B cell (primary cell): ENCODE data around the gene SLC39A7. TPM values are rescaled to one million over a fixed set of nuclear protein-coding genes. Genes with fewer than 3 reads are reported as not detected.

Experiments
- ATAC-seq: fragments of 200-7000 bp; cut with Tn5 transposase; one replicate; pipeline ENCODE4 v1.10.0; 2021; ENCODE audit warnings: low read depth, mild to moderate bottlenecking, moderate number of reproducible peaks, moderate library complexity
- CTCF ChIA-PET: fragments of 350-600 bp; sonication (Branson Sonifier 250); formaldehyde crosslinking; loops from one replicate; lab custom pipeline; 2021; ENCODE audit warnings: antibody characterized with exemption, inconsistent platforms; lab: Charles Lee
- POLR2A ChIA-PET: fragments of 350-600 bp; sonication (Branson Sonifier 250); formaldehyde crosslinking; loops from one replicate; lab custom pipeline; 2021; ENCODE audit warnings: antibody characterized with exemption; lab: Charles Lee
- DNase-seq: peaks from one replicate; pipeline ENCODE4 v3.0.0; 2013
- H2AFZ ChIP-seq: 2 replicates; pipeline ENCODE4 v1.6.1; 2012; ENCODE audit warnings: mild to moderate bottlenecking, low read depth, low read length; ENCODE audit not compliant: insufficient read depth, poor library complexity, severe bottlenecking
- H3K27ac ChIP-seq, 2 donors: 1 replicate in 1 of 2; 2 replicates in 1 of 2; pipeline ENCODE4 v1.5.1; 2012 to 2013; ENCODE audit warnings: low read length in 2 of 2, mild to moderate bottlenecking in 2 of 2, moderate library complexity in 1 of 2
- H3K27me3 ChIP-seq, 4 experiments: fragments of 200-600 bp in 1 of 4; sonication (generic) in 1 of 4; replicated peaks in 1 of 4; 1 replicate in 2 of 4; 2 replicates in 2 of 4; pipeline versions ENCODE4 v1.6.1 to v1.7.0; 2013 to 2016; ENCODE audit warnings: low read length in 3 of 4, mild to moderate bottlenecking in 2 of 4, mixed read lengths in 1 of 4, moderate library complexity in 1 of 4; ENCODE audit not compliant: insufficient read depth in 4 of 4, control insufficient read depth in 3 of 4; ENCODE audit errors: control extremely low read depth in 1 of 4
- H3K36me3 ChIP-seq, 2 experiments: replicated peaks in 1 of 2; 1 replicate in 1 of 2; 2 replicates in 1 of 2; pipeline versions ENCODE4 v1.6.1 to v1.7.1; 2013; ENCODE audit warnings: low read length in 1 of 2; ENCODE audit not compliant: insufficient read depth in 2 of 2, control insufficient read depth in 1 of 2; ENCODE audit errors: control extremely low read depth in 1 of 2, extremely low read depth in 1 of 2
- H3K4me1 ChIP-seq, 2 donors: fragments of 200-600 bp in 1 of 2; sonication (generic) in 1 of 2; 1 replicate in 1 of 2; 2 replicates in 1 of 2; pipeline versions ENCODE4 v1.5.1 to v1.6.1; 2013 to 2017; ENCODE audit warnings: low read length in 2 of 2; ENCODE audit not compliant: control insufficient read depth in 2 of 2, insufficient read depth in 2 of 2
- H3K4me2 ChIP-seq: replicated peaks from 2 replicates; pipeline ENCODE3; 2012; ENCODE audit warnings: mild to moderate bottlenecking, low read depth, low read length; ENCODE audit not compliant: poor library complexity, severe bottlenecking
- H3K4me3 ChIP-seq, 5 experiments: fragments of 200-600 bp in 1 of 5; sonication (generic) in 1 of 5; 1 replicate in 3 of 5; 2 replicates in 2 of 5; pipeline versions ENCODE4 v1.5.1 to v1.7.0; 2011 to 2016; ENCODE audit warnings: low read length in 4 of 5, mild to moderate bottlenecking in 4 of 5, low read depth in 2 of 5, control low read depth in 1 of 5, moderate library complexity in 1 of 5; ENCODE audit not compliant: insufficient read depth in 1 of 5; ENCODE audit errors: control extremely low read depth in 1 of 5, extremely low read depth in 1 of 5
- H3K79me2 ChIP-seq: fragments of 200-600 bp; sonication (generic); one replicate; pipeline ENCODE4 v1.6.0; 2016; ENCODE audit warnings: low read length; ENCODE audit not compliant: control insufficient read depth, insufficient read depth
- H3K9ac ChIP-seq: fragments of 200-600 bp; sonication (generic); 2 replicates; pipeline ENCODE4 v1.6.1; 2017; ENCODE audit warnings: mild to moderate bottlenecking, low read length, moderate library complexity
- H3K9me3 ChIP-seq, 3 donors: one replicate each; pipeline versions ENCODE4 v1.6.1 to v1.7.1; 2013; ENCODE audit warnings: low read length in 2 of 3; ENCODE audit not compliant: control insufficient read depth in 2 of 3, insufficient read depth in 1 of 3; ENCODE audit errors: control extremely low read depth in 1 of 3
- H4K20me1 ChIP-seq: 2 replicates; pipeline ENCODE4 v1.6.0; 2012; ENCODE audit warnings: mild to moderate bottlenecking, low read length; ENCODE audit not compliant: insufficient read depth, control insufficient read depth, poor library complexity, severe bottlenecking
- H3K27ac Mint-ChIP-seq: one replicate; pipeline ENCODE4 v1.8.0; 2021; ENCODE audit warnings: mixed read lengths
- H3K27me3 Mint-ChIP-seq: one replicate; pipeline ENCODE4 v1.8.0; 2021; ENCODE audit warnings: mixed read lengths
- H3K4me1 Mint-ChIP-seq: one replicate; pipeline ENCODE4 v1.8.0; 2021; ENCODE audit warnings: mixed read lengths
- H3K4me3 Mint-ChIP-seq: one replicate; pipeline ENCODE4 v1.8.0; 2021; ENCODE audit warnings: mixed read lengths
- H3K9me3 Mint-ChIP-seq: one replicate; pipeline ENCODE4 v1.8.0; 2022; ENCODE audit warnings: mixed read lengths; ENCODE audit not compliant: insufficient read depth
- EZH2 ChIP-seq: IDR thresholded peaks from 2 replicates; pipeline ENCODE4 v1.6.1; 2012; ENCODE audit warnings: borderline replicate concordance, low read depth, mild to moderate bottlenecking, moderate library complexity, low read length; ENCODE audit not compliant: insufficient read depth, poor library complexity, severe bottlenecking
- WGBS: methylation state at CpG from one replicate; pipeline ENCODE4 v1.1.5; 2013; ENCODE audit warnings: missing lambda C conversion rate; ENCODE audit not compliant: insufficient coverage; 5-methylcytosine and 5-hydroxymethylcytosine counted together
- intact Hi-C: fragments of 100-400 bp; cut with micrococcal nuclease; formaldehyde crosslinking; loops from one replicate; pipeline ENCODE4 v1.10.0; 2022
- polyA plus RNA-seq: library from polyadenylated mRNA; depleted of rRNA; stranded (reverse); fragments of >200 nt; gene quantifications from 2 replicates; pipeline ENCODE4 v1.2.3, GENCODE V29; 2012
- total RNA-seq, 2 donors: library from RNA; stranded (reverse); fragments of 120-200 nt in 1 of 2; gene quantifications; 1 replicate in 1 of 2; 2 replicates in 1 of 2; pipeline versions ENCODE4 v1.2.3 to v1.2.4, GENCODE V29; 2013 to 2022
- TF ChIP-seq, protein P1 (sequence below): fragments of 200-600 bp; IDR thresholded peaks from one replicate; pipeline ENCODE4 v1.8.0; 2022; ENCODE audit warnings: antibody characterized with exemption, mild to moderate bottlenecking

Gene SLC39A7
- total and polyA plus RNA-seq, 2 donors (not counting 1 experiment from before 2014, with no cell fraction given): 18.7 to 29.6 TPM

DNA sequence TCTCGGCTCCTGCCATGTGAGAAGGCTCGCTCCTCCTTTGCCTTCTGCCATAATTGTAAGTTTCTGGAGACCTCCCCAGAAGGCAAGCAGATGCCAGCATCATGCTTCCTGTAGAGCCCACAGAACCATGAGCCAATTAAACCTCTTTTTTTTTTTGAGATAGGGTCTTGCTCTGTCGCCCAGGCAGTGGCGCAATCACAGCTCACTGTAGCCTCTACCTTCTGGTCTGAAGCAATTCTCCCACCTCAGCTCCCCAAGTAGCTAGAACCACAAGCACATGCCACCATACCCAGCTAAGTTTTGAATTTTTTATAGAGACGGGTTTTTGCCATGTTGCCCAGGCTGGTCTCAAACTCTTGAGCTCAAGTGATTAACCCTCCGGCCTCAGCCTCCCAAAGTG is 36.2 kb downstream of the SLC39A7 start:
- no peak for TF ChIP-seq EZH2
- TF ChIP-seq, protein P1, sequence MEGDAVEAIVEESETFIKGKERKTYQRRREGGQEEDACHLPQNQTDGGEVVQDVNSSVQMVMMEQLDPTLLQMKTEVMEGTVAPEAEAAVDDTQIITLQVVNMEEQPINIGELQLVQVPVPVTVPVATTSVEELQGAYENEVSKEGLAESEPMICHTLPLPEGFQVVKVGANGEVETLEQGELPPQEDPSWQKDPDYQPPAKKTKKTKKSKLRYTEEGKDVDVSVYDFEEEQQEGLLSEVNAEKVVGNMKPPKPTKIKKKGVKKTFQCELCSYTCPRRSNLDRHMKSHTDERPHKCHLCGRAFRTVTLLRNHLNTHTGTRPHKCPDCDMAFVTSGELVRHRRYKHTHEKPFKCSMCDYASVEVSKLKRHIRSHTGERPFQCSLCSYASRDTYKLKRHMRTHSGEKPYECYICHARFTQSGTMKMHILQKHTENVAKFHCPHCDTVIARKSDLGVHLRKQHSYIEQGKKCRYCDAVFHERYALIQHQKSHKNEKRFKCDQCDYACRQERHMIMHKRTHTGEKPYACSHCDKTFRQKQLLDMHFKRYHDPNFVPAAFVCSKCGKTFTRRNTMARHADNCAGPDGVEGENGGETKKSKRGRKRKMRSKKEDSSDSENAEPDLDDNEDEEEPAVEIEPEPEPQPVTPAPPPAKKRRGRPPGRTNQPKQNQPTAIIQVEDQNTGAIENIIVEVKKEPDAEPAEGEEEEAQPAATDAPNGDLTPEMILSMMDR: no peak
- no peak overlapping the region for H2AFZ ChIP-seq
- H3K4me2 ChIP-seq: no peak overlapping the region
- no peaks in the 10 kb centered on the region for H4K20me1 ChIP-seq
- intact Hi-C loops: no loop called here
- no peaks in the 10 kb centered on the region for H3K9me3 Mint-ChIP-seq
- no peaks in the 10 kb centered on the region for H3K9me3 ChIP-seq
- peaks cover 2% of the 10 kb centered on the region for H3K4me1 Mint-ChIP-seq
- H3K9ac ChIP-seq: no peak overlapping the region
- peaks cover 53% of the 10 kb centered on the region for H3K27me3 Mint-ChIP-seq
- no peak for ATAC-seq
- H3K27ac Mint-ChIP-seq: no peak overlapping the region
- H3K4me3 ChIP-seq: no peak overlapping the region
- WGBS: 95% methylated on average over 6 of the region's 6 CpGs
- H3K36me3 ChIP-seq: no peaks in the 10 kb centered on the region
- no peak overlapping the region for H3K27ac ChIP-seq
- no peaks in the 10 kb centered on the region for H3K4me1 ChIP-seq
- no peak for DNase-seq
- no peaks in the 10 kb centered on the region for H3K79me2 ChIP-seq
- ChIA-PET CTCF (interaction anchor here (1.2 to 1.5 kb wide), 2 partner anchors 11 to 237 kb away, joined by 4 to 7 read pairs; no protein-coding TSS in a partner anchor), POLR2A (interaction anchor here (0.7 kb wide), 1 partner anchor 156 kb away, joined by 5 read pairs; no protein-coding TSS in a partner anchor)
- peaks cover 0 to 24% (median 3%) of the 10 kb centered on the region in 4 experiments for H3K27me3 ChIP-seq
- no peak overlapping the region for H3K4me3 Mint-ChIP-seq

DNA sequence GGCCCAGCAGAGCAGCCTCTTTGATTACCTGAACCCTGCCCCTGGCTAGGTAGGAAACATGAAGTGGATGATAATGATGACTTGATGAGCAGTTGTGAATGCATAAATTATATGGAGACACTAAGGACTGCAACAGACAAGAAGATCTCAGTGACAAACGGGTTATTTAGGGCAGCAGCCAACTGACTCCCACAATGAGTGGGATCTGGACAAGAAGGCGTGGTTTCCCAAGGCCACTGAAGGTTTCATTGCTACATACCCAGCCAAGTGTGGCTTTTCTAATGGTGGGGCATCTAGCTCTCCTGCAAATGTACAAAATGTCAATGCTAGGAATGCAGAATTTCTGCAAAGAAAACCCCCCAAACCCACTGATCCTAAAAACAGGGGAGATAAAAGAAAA is 37.1 kb downstream of the SLC39A7 start:
- intact Hi-C loops: no loop called here
- Histone ChIP-seq H3K27me3 (peaks cover 0 to 24% (median 3%) of the 10 kb centered on the region in 4 experiments), H3K4me2 (no peak overlapping the region), H3K4me3 (no peak overlapping the region), H3K4me1 (no peaks in the 10 kb centered on the region), H3K36me3 (no peaks in the 10 kb centered on the region), H3K9me3 (no peaks in the 10 kb centered on the region), H3K27ac (no peak overlapping the region), H3K9ac (no peak overlapping the region), H2AFZ (no peak overlapping the region), H4K20me1 (no peaks in the 10 kb centered on the region), H3K79me2 (no peaks in the 10 kb centered on the region)
- no peak for ATAC-seq
- POLR2A ChIA-PET: interaction anchor here (0.6 kb wide), 1 partner anchor 237 kb away, joined by 6 read pairs; no protein-coding TSS in a partner anchor
- Mint-ChIP-seq H3K4me3 (no peak overlapping the region), H3K27me3 (peaks cover 49% of the 10 kb centered on the region), H3K27ac (no peak overlapping the region), H3K9me3 (no peaks in the 10 kb centered on the region), H3K4me1 (peaks cover 3% of the 10 kb centered on the region)
- WGBS: 80% methylated on average over 2 of the region's 2 CpGs
- no peak for DNase-seq
- no peak for TF ChIP-seq EZH2
- TF ChIP-seq, protein P1: no peak
- CTCF ChIA-PET: interaction anchor here (1.1 to 1.2 kb wide), 4 partner anchors 33 to 237 kb away, joined by 3 to 4 read pairs (median 4); partner anchors contain the start of gene VPS52
